Kidney glomerular epithelial cell (primary cell): ENCODE data around the gene AKAP6.

ENCODE experiments used
- DNase-seq: peaks from one replicate; lab custom pipeline; 2025; lab: John Stamatoyannopoulos, UW

AKAP6 gene

GRCh38 chr14:32702562-32702961 lies 373.5 kb downstream of the AKAP6 start:
- DNase-seq, result no peak

- no peak for DNase-seq
Observed at GRCh38 chr14:32703183-32703621, 374.1 kb downstream of the AKAP6 start.

- DNase-seq, result no peak
Observed at GRCh38 chr14:32706721-32707519, 377.8 kb downstream of the AKAP6 start.

- no peak for DNase-seq
Observed at GRCh38 chr14:32707742-32708500, 378.8 kb downstream of the AKAP6 start.

- DNase-seq, result peak; percentile 78
Observed at GRCh38 chr14:32709027-32709426, 379.9 kb downstream of the AKAP6 start.

- DNase-seq, result no peak
Observed at GRCh38 chr14:32710231-32710671, 381.2 kb downstream of the AKAP6 start.

- DNase-seq, result peak; percentile 33
Observed at GRCh38 chr14:32710731-32711680, 381.9 kb downstream of the AKAP6 start.

GRCh38 chr14:32713856-32714255 lies 384.8 kb downstream of the AKAP6 start:
- no peak for DNase-seq

GRCh38 chr14:32719601-32720000 lies 390.5 kb downstream of the AKAP6 start:
- DNase-seq, result no peak

- DNase-seq, result no peak
Observed at GRCh38 chr14:32720927-32721326, 391.8 kb downstream of the AKAP6 start.

GRCh38 chr14:32722631-32723183 lies 393.6 kb downstream of the AKAP6 start:
- no peak for DNase-seq

- peak; percentile 44 for DNase-seq
Observed at GRCh38 chr14:32724867-32725471, 395.9 kb downstream of the AKAP6 start.

- DNase-seq, result no peak
Observed at GRCh38 chr14:32726516-32726915, 397.4 kb downstream of the AKAP6 start.

- DNase-seq, result no peak
Observed at GRCh38 chr14:32727832-32728231, 398.7 kb downstream of the AKAP6 start.

- DNase-seq, result no peak
Observed at GRCh38 chr14:32728526-32728925, 399.4 kb downstream of the AKAP6 start.

- DNase-seq, result no peak
Observed at GRCh38 chr14:32728976-32729375, 399.9 kb downstream of the AKAP6 start.

GRCh38 chr14:32731249-32731648 lies 402.2 kb downstream of the AKAP6 start:
- DNase-seq, result no peak

- DNase-seq, result no peak
Observed at GRCh38 chr14:32733015-32733414, 403.9 kb downstream of the AKAP6 start.

- DNase-seq, result no peak
Observed at GRCh38 chr14:32734261-32734660, 405.2 kb downstream of the AKAP6 start.

- DNase-seq, result no peak
Observed at GRCh38 chr14:32737621-32738020, 408.5 kb downstream of the AKAP6 start.

GRCh38 chr14:32738206-32738871 lies 409.2 kb downstream of the AKAP6 start:
- DNase-seq, result no peak
